HG02763 (cell line): ENCODE data around the gene EMILIN1.
"Not testable (repeated sequence)": the region's sequence is repeated elsewhere in the genome, so short reads cannot be mapped to it uniquely, and the experiment has no call there.

Source experiments
- ATAC-seq: cut with Tn5 transposase; IDR thresholded peaks from one replicate; pipeline ENCODE4 v1.9.1; 2021; ENCODE audit warnings: mild to moderate bottlenecking, moderate library complexity; ENCODE audit not compliant: unreplicated experiment

The EMILIN1 gene

GRCh38 chr2:27092696-27093429 lies 14.4 kb downstream of the EMILIN1 start:
- ATAC-seq: no peak

- no peak for ATAC-seq
Measured at GRCh38 chr2:27093430-27094352, 15.3 kb downstream of the EMILIN1 start.

GRCh38 chr2:27094353-27094984 lies 16.1 kb downstream of the EMILIN1 start:
- ATAC-seq: no peak

GRCh38 chr2:27095427-27095744 lies 17.0 kb downstream of the EMILIN1 start:
- ATAC-seq: no peak

GRCh38 chr2:27095745-27096651 lies 17.6 kb downstream of the EMILIN1 start:
- no peak for ATAC-seq

- ATAC-seq: no peak
Measured at GRCh38 chr2:27096748-27097297, 18.4 kb downstream of the EMILIN1 start.

- ATAC-seq: no peak
Measured at GRCh38 chr2:27097341-27097740, 18.9 kb downstream of the EMILIN1 start.

- ATAC-seq: no peak
Measured at GRCh38 chr2:27099334-27099955, 21.0 kb downstream of the EMILIN1 start.

GRCh38 chr2:27100036-27100435 lies 21.6 kb downstream of the EMILIN1 start:
- ATAC-seq: no peak

GRCh38 chr2:27102329-27102728 lies 23.9 kb downstream of the EMILIN1 start:
- ATAC-seq: no peak

GRCh38 chr2:27105981-27106380 lies 27.6 kb downstream of the EMILIN1 start:
- no peak for ATAC-seq

- ATAC-seq: no peak
Measured at GRCh38 chr2:27108221-27108620, 29.8 kb downstream of the EMILIN1 start.

- no peak for ATAC-seq
Measured at GRCh38 chr2:27109083-27109482, 30.7 kb downstream of the EMILIN1 start.

- ATAC-seq: not testable (repeated sequence)
Measured at GRCh38 chr2:27110603-27111352, 32.4 kb downstream of the EMILIN1 start.

- ATAC-seq: not testable (repeated sequence)
Measured at GRCh38 chr2:27111392-27112078, 33.1 kb downstream of the EMILIN1 start.

GRCh38 chr2:27115519-27115918 lies 37.1 kb downstream of the EMILIN1 start:
- ATAC-seq: no peak

GRCh38 chr2:27117995-27118524 lies 39.6 kb downstream of the EMILIN1 start:
- ATAC-seq: no peak
